Measurements from ENCODE around the gene MAGEB5. TPM values are rescaled to one million over a fixed set of nuclear protein-coding genes. Genes with fewer than 3 reads are reported as not detected.

The MAGEB5 gene
- total RNA-seq, 3 donors from 2014 or later: not detected

DNA sequence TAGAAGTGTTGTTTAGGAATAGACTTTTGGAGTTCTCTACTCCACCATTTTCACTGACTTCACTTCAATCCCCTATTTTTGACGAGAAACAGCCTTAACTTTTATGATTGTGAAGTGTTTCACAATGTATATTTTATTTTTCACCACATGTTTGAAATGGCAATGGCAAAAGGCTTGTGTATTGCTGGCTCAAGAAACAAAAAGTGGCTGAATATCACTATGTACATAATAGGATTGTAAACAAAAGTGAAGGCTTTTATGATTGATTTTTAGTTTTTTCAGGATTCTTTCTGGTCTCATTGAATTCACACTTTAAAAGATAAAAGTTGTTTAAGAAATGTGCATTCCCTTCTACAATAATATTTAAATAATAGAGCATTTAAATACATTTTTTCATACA is 18.2 kb downstream of the MAGEB5 start:
- Histone ChIP-seq H3K4me1 (ENCODE audit: low read depth) (no peaks in the 10 kb centered on the region), H3K9me3 (no peaks in the 10 kb centered on the region), H3K4me3 (no peak overlapping the region), H3K36me3 (ENCODE audit: low read depth) (no peaks in the 10 kb centered on the region)
- TF ChIP-seq, protein P1, sequence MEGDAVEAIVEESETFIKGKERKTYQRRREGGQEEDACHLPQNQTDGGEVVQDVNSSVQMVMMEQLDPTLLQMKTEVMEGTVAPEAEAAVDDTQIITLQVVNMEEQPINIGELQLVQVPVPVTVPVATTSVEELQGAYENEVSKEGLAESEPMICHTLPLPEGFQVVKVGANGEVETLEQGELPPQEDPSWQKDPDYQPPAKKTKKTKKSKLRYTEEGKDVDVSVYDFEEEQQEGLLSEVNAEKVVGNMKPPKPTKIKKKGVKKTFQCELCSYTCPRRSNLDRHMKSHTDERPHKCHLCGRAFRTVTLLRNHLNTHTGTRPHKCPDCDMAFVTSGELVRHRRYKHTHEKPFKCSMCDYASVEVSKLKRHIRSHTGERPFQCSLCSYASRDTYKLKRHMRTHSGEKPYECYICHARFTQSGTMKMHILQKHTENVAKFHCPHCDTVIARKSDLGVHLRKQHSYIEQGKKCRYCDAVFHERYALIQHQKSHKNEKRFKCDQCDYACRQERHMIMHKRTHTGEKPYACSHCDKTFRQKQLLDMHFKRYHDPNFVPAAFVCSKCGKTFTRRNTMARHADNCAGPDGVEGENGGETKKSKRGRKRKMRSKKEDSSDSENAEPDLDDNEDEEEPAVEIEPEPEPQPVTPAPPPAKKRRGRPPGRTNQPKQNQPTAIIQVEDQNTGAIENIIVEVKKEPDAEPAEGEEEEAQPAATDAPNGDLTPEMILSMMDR (IDR thresholded peaks at IDR 0.05): no peak
- intact Hi-C loops (cut with DNase I, micrococcal nuclease): no loop called here
- DNase-seq (no peak), ATAC-seq (no peak)

DNA sequence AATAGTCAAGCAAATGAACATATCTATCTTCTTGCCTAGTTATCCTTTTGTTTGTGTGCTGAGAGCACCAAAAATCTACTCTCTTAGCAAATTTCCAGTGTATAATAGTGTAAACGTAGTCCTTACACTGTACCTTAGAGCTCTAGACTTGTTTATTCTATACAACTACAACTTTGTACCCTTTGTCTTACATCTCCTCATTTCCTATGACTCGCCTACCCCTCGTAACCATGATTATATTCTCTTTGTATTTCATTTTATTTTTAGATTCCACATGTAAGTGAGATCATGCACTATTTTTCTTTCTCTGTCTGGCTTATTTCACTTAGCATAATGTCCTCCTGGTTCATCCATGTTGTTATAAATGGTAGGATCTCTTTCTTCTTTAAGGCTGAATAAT is 37.6 kb downstream of the MAGEB5 start:
- no peak overlapping the region for H3K4me3 ChIP-seq
- no peak for DNase-seq

DNA sequence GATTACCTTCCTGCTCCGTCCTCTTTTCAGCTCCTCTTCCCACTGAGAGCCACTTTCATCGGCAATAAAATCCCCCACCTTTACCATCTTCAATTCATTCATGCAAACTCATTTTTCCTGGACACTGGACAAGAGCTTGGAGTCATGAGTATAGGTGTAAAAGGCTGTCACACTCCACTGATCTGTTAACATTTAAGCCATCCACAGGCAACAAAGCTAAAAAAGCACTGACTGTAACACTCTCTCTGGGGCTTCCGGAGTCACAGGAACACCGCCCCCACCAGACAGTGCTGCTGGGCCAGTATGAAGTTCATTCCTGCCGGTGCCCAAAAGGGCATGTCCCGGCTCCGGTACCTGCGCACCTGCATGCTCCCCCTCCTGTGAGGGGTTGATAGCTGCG is 38.5 kb downstream of the MAGEB5 start:
- H3K4me3 ChIP-seq: no peak overlapping the region
- ATAC-seq: no peak
- H3K9me3 ChIP-seq: no peaks in the 10 kb centered on the region
- intact Hi-C loops (cut with DNase I, micrococcal nuclease): no loop called here
- no peaks in the 10 kb centered on the region for H3K4me1 ChIP-seq (ENCODE audit: low read depth)
- H3K36me3 ChIP-seq (ENCODE audit: low read depth): no peaks in the 10 kb centered on the region
- DNase-seq: no peak
- TF ChIP-seq, protein P1 (IDR thresholded peaks at IDR 0.05): no peak

More for the DNA sequence above, 37.6 kb downstream of the MAGEB5 start:
- no peak for ATAC-seq
- TF ChIP-seq, protein P1 (IDR thresholded peaks at IDR 0.05): no peak
- H3K9me3 ChIP-seq: no peaks in the 10 kb centered on the region
- H3K36me3 ChIP-seq (ENCODE audit: low read depth): no peaks in the 10 kb centered on the region
- no peaks in the 10 kb centered on the region for H3K4me1 ChIP-seq (ENCODE audit: low read depth)
- intact Hi-C loops (cut with DNase I, micrococcal nuclease): no loop called here

DNA sequence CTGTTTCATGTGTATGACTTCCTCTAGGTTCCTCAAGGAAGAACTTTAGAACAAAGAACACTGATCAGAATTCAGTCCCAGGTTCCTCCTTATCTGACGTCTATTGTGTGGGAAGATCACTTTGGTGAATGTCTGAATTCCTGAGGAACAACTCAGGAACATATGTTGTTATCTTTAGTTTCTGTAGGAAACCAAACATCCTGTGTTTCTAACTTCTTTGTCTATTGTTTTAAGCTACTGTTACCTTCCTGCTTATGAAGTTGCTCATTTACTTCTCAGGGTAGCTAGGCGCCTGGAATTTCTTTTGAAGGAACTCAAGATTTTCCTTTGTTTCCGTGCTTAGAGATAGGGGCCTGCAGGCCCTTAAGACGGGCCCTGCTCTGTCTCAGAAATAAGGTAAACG is 46.2 kb downstream of the MAGEB5 start:
- TF ChIP-seq, protein P1 (IDR thresholded peaks at IDR 0.05): no peak

More for the DNA sequence above, 46.2 kb downstream of the MAGEB5 start:
- Histone ChIP-seq H3K4me1 (ENCODE audit: low read depth) (no peaks in the 10 kb centered on the region), H3K4me3 (no peak overlapping the region), H3K36me3 (ENCODE audit: low read depth) (no peaks in the 10 kb centered on the region), H3K9me3 (no peaks in the 10 kb centered on the region)
- ATAC-seq: no peak
- intact Hi-C loops (cut with DNase I, micrococcal nuclease): no loop called here
- DNase-seq: no peak

Other genes starting within 250 kb of the MAGEB5 start
- gene MAGEB18, start 77.8 kb upstream of the MAGEB5 start, total RNA-seq: not detected
- gene MAGEB6B, start 55.6 kb upstream of the MAGEB5 start, total RNA-seq: not detected
- gene MAGEB6, start 23.7 kb upstream of the MAGEB5 start, total RNA-seq: not detected